ENCODE data around the gene ZNF195. TPM values are rescaled to one million over a fixed set of nuclear protein-coding genes. Genes with fewer than 3 reads are reported as not detected.
"Not testable (repeated sequence)": the region's sequence is repeated elsewhere in the genome, so short reads cannot be mapped to it uniquely, and the experiment has no call there.

ZNF195 gene
- total and polyA plus RNA-seq, 8 donors: 19.6 to 37.0 (median 34.2) TPM

DNA sequence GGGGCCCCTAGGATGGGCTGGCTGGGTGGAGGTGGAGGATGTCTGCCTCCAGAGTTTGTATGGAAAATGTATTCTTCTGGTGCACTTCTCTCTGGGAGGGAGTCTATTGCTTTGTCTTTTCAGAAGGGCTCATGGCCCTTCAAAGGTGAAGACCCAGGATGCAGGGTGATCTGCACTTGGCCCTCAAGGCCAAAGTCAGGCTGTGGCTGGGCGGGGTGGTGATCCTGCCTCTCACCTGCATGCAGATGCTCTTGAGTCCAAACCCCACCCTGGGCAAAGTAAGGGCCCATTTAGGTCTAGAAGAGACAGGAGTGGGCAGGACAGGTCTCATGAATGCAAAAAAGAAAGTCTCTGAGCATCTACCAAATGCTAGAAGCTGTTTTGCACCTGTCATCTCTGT lies 40.5 kb upstream of the ZNF195 start:
- H3K4me1 ChIP-seq; ATAC-seq; DNase-seq; H3K36me3 ChIP-seq; H3K27ac ChIP-seq; H3K9me3 ChIP-seq; H3K4me3 ChIP-seq; intact Hi-C loops (cut with DNase I); H3K27me3 ChIP-seq: not testable (repeated sequence)

- H3K4me3 ChIP-seq; H3K4me1 ChIP-seq; intact Hi-C loops (cut with DNase I); H3K27ac ChIP-seq; H3K27me3 ChIP-seq; H3K9me3 ChIP-seq; H3K36me3 ChIP-seq: not testable (repeated sequence)
- peak; percentile 53 for ATAC-seq
- peak in 1 of 2 donors; percentile 49 for TF ChIP-seq CTCF (IDR thresholded peaks at IDR 0.05)
- peak in 1 of 4 donors; percentile 34 for DNase-seq
Measured at GRCh38 chr11:3417047-3417446, 38.1 kb upstream of the ZNF195 start.

- intact Hi-C loops (cut with DNase I); H3K27ac ChIP-seq; ATAC-seq; H3K4me1 ChIP-seq; H3K36me3 ChIP-seq; H3K27me3 ChIP-seq; DNase-seq; H3K4me3 ChIP-seq; H3K9me3 ChIP-seq: not testable (repeated sequence)
Measured at GRCh38 chr11:3415301-3415700, 36.4 kb upstream of the ZNF195 start.

DNA sequence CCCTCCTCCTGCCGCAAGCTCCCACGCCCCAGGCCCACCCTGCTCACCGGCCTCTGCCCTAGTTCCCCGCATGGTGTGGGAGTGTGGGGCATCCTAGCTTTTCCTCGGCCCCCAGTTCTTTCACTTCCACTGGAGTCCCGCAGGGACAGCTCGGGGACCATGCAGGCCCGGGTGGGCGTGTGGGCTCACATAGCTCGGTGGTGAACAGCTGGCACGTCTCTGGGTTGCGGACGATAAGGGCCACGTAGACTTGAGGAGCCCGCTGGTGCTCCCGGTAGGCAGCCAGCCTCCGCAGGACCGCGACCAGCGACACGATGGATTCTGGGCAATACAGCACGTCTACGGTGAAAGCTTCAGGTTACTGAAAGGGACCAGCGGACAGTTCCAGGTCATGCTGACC lies 34.7 kb upstream of the ZNF195 start:
- intact Hi-C loops (cut with DNase I); ATAC-seq: not testable (repeated sequence)

DNA sequence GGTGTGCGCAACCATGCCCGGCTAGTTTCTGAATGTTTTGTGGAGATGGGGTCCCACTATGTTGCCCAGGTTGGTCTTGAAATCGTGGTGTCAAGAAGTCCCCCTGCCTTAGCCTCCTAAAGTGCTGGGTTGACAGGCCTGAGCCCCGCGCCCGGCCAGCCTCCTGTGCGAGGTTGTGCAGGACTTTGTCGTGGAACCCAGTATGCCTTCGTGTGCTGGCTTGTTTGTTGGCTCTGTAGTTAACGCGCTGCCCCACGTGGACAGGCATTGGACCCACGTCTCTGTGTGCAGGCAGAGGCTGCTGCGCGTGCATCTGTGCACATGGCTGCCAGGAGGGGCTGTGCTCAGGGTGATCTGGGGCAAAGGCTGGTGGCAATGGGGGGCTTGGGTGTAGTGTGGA lies 33.9 kb upstream of the ZNF195 start:
- Histone ChIP-seq H3K36me3 (no peaks in the 10 kb centered on the region), H3K4me3 (no peak overlapping the region), H3K9me3 (no peaks in the 10 kb centered on the region), H3K27me3 (no peaks in the 10 kb centered on the region), H3K4me1 (no peaks in the 10 kb centered on the region), H3K27ac (no peak overlapping the region)
- no peak for ATAC-seq
- intact Hi-C loops (cut with DNase I): no loop called here
- no peak for TF ChIP-seq CTCF (IDR thresholded peaks at IDR 0.05)
- DNase-seq: no peak

More for the DNA sequence above, 34.7 kb upstream of the ZNF195 start:
- H3K27me3 ChIP-seq, H3K27ac ChIP-seq, H3K9me3 ChIP-seq, H3K4me1 ChIP-seq, DNase-seq, H3K4me3 ChIP-seq, H3K36me3 ChIP-seq: not testable (repeated sequence)

DNA sequence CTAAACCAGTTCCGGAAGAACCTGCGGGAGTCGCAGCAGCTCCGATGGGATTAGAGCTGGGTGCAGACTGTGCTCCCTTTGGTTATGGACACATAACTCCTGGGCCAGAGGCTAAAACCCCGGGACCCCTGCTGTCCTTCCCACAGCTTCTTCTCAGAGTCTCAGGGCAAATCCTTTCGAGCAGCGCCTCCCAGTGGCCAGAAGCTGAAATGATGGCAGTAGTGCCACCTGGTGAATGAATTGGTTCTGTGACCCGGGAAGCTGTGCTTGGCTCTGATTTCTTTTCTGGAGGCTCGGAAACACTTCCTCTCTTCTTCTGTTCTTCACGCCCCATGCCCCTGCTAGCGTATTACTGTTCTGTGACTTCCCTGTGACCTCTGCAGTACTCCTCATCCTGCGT lies 29.8 kb upstream of the ZNF195 start:
- intact Hi-C loops (cut with DNase I); H3K4me1 ChIP-seq; H3K9me3 ChIP-seq; ATAC-seq; H3K27me3 ChIP-seq; H3K27ac ChIP-seq; H3K4me3 ChIP-seq; H3K36me3 ChIP-seq: not testable (repeated sequence)
- DNase-seq: peak; percentile 30 to 83 (median 62)
- peak; percentile 73 to 84 for TF ChIP-seq CTCF (IDR thresholded peaks at IDR 0.05)

- H3K4me3 ChIP-seq; H3K27ac ChIP-seq; intact Hi-C loops (cut with DNase I); DNase-seq; H3K36me3 ChIP-seq; ATAC-seq; H3K4me1 ChIP-seq; H3K9me3 ChIP-seq; H3K27me3 ChIP-seq: not testable (repeated sequence)
Measured at GRCh38 chr11:3408058-3408605, 29.2 kb upstream of the ZNF195 start.

DNA sequence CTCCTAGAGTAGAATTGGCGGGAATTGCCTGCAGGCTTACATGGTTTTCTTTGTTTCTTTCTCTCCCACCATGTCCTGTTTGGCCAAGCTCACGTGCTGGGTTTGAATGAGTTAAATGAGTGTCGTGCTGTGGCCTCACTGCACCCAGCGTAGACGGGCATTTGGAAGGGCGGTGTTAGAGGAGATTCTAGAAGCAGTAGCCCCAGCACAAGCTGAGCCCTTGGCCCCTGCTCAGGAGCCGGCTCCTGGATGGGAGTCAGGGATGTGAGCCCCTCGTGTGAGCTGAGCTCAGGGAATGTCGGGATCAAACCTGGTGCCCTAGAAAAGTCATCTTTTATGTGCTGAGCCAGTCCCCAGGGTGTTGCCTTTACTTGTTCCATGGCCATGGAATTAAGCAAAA lies 28.0 kb upstream of the ZNF195 start:
- DNase-seq; H3K27ac ChIP-seq; H3K4me3 ChIP-seq; ATAC-seq; H3K9me3 ChIP-seq; intact Hi-C loops (cut with DNase I); H3K4me1 ChIP-seq; H3K27me3 ChIP-seq; H3K36me3 ChIP-seq: not testable (repeated sequence)

DNA sequence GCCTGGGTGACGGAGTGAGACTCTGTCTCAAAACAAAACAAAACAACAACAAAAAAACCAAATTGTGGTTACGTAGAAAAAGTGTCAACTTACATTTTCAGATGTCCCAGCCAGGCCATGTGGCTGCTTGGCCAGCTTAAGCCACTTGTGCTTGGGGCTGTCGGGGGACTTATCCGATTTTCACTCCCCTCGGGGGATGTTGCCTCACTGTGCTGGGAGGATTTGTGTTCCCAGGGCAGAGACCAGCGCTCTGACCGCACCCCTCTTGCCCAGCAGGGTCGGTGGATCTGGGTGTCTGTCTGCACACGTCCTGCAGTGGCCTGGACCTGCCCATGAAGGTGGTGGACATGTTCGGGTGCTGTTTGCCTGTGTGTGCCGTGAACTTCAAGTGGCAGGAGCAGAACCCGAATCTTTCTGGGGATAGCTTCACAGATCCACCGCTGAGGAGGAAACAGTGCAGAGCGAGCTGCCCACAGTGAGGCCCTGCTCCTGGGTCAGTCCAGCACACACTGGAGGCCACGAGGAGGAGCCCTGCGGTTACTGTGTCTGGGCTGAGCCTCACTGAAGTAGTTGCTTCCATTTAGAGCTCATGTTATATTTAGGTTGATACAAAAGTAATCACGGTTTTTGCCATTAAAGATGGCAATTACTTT lies 27.4 kb upstream of the ZNF195 start:
- H3K4me3 ChIP-seq; H3K27ac ChIP-seq; H3K9me3 ChIP-seq; ATAC-seq; intact Hi-C loops (cut with DNase I); H3K4me1 ChIP-seq; DNase-seq; H3K27me3 ChIP-seq; H3K36me3 ChIP-seq: not testable (repeated sequence)

GRCh38 chr11:3404076-3404925 lies 25.4 kb upstream of the ZNF195 start:
- intact Hi-C loops (cut with DNase I); ATAC-seq; H3K36me3 ChIP-seq; H3K4me3 ChIP-seq; H3K4me1 ChIP-seq; H3K27me3 ChIP-seq; H3K9me3 ChIP-seq; H3K27ac ChIP-seq: not testable (repeated sequence)
- DNase-seq: peak in 1 of 4 donors; percentile 53

Data from left lung (tissue), 10 donors.